GM12878 (cell line): Measurements from ENCODE around the gene SNRNP25. TPM values are rescaled to one million over a fixed set of nuclear protein-coding genes. Genes with fewer than 3 reads are reported as not detected.

Experiments
- ATAC-seq: fragments of 200-7000 bp; cut with Tn5 transposase; 3 replicates; pipeline ENCODE4 v1.9.1; 2020; ENCODE audit warnings: mild to moderate bottlenecking, moderate library complexity
- BruUV-seq: library from RNA; stranded (reverse); fragments of 400-500 nt; replicated peaks from 2 replicates; lab custom pipeline; 2021; lab: Mats Ljungman, UMichigan
- CTCF ChIA-PET: fragments of 300-600 bp; sonication (Branson Sonifier 250); formaldehyde crosslinking; extraction: SDS; loops from one replicate; lab custom pipeline; 2021; ENCODE audit warnings: inconsistent platforms; lab: Yijun Ruan, JAX
- POLR2A ChIA-PET: fragments of 350-600 bp; formaldehyde crosslinking; extraction: SDS; loops from one replicate; lab custom pipeline; 2021; ENCODE audit warnings: inconsistent platforms; lab: Charles Lee
- RAD21 ChIA-PET: fragments of 300-600 bp; sonication (Branson Sonifier 250); formaldehyde crosslinking; loops from one replicate; lab custom pipeline; 2023; ENCODE audit warnings: antibody characterized with exemption; ENCODE audit not compliant: unreplicated experiment; lab: Charles Lee
- SMC1A ChIA-PET: fragments of 300-600 bp; sonication (Branson Sonifier 250); formaldehyde crosslinking; loops from one replicate; lab custom pipeline; 2023; ENCODE audit not compliant: unreplicated experiment, uncharacterized antibody; lab: Charles Lee
- DNase-seq: peaks from one replicate; pipeline ENCODE4 v3.0.0-alpha.2; 2011; ENCODE audit warnings: low read depth, low spot score
- FAIRE-seq: peaks from 3 replicates; lab custom pipeline; 2011; peaks lifted over from hg19 to GRCh38; lab: Jason Lieb, UNC
- H2AFZ ChIP-seq: 2 replicates; pipeline ENCODE4 v1.6.0; 2011; ENCODE audit warnings: low read depth, low read length, control low read depth; ENCODE audit not compliant: control insufficient read depth
- H3K27ac ChIP-seq: 2 replicates; pipeline ENCODE4 v1.5.1; 2011; ENCODE audit warnings: control low read depth; ENCODE audit not compliant: control insufficient read depth, insufficient read depth
- H3K27me3 ChIP-seq, 2 experiments: replicated peaks in 1 of 2; 2 replicates each; pipeline versions ENCODE4 v1.6.0 to v1.6.1; 2011; ENCODE audit warnings: low read length in 1 of 2; ENCODE audit not compliant: control insufficient read depth in 2 of 2, insufficient read depth in 2 of 2
- H3K36me3 ChIP-seq, 2 experiments: 2 replicates each; pipeline ENCODE4 v1.5.1; 2011; ENCODE audit warnings: low read length in 1 of 2; ENCODE audit not compliant: control insufficient read depth in 2 of 2, insufficient read depth in 2 of 2
- H3K4me1 ChIP-seq: 2 replicates; pipeline ENCODE4 v1.6.1; 2011; ENCODE audit warnings: mild to moderate bottlenecking, low read length, moderate library complexity, mixed read lengths; ENCODE audit not compliant: control insufficient read depth, insufficient read depth
- H3K4me2 ChIP-seq: 2 replicates; pipeline ENCODE4 v1.6.0; 2011; ENCODE audit warnings: control low read depth; ENCODE audit not compliant: control insufficient read depth, insufficient read depth
- H3K4me3 ChIP-seq: fragments of 200-600 bp; sonication (generic); 2 replicates; pipeline ENCODE4 v1.5.1; 2016
- H3K79me2 ChIP-seq: 2 replicates; pipeline ENCODE4 v1.6.0; 2011; ENCODE audit warnings: low read length; ENCODE audit not compliant: control insufficient read depth, insufficient read depth
- H3K9ac ChIP-seq: 2 replicates; pipeline ENCODE4 v1.8.0; 2011; ENCODE audit warnings: low read length, control low read depth, mixed read lengths; ENCODE audit not compliant: control insufficient read depth, insufficient read depth
- H3K9me3 ChIP-seq: replicated peaks from 3 replicates; pipeline ENCODE4 v1.5.1; 2011; ENCODE audit warnings: mild to moderate bottlenecking, low read length; ENCODE audit not compliant: control insufficient read depth, insufficient read depth
- H4K20me1 ChIP-seq: 2 replicates; pipeline ENCODE4 v1.6.0; 2011; ENCODE audit not compliant: control insufficient read depth, insufficient read depth
- ATF7 ChIP-seq: fragments of 450-650 bp; IDR thresholded peaks from 2 replicates; pipeline ENCODE4 v1.6.1; 2016; ENCODE audit warnings: low read depth, mild to moderate bottlenecking
- EGR1 ChIP-seq, 2 experiments: IDR thresholded peaks; 1 replicate in 1 of 2; 2 replicates in 1 of 2; pipeline ENCODE4 v1.6.1; 2011 to 2012; ENCODE audit warnings: low read depth in 2 of 2, low read length in 2 of 2, borderline replicate concordance in 1 of 2, mild to moderate bottlenecking in 1 of 2, moderate library complexity in 1 of 2
- IKZF2 ChIP-seq, 2 experiments: fragments of 450-650 bp; IDR thresholded peaks; 2 replicates each; pipeline ENCODE4 v1.6.1; 2017; ENCODE audit warnings: mild to moderate bottlenecking in 2 of 2, moderate library complexity in 2 of 2
- SREBF1 ChIP-seq: IDR thresholded peaks from 2 replicates; pipeline ENCODE4 v1.6.1; 2012; ENCODE audit warnings: mild to moderate bottlenecking, low read length
- TAF1 ChIP-seq: IDR thresholded peaks from 2 replicates; pipeline ENCODE4 v1.6.1; 2011; ENCODE audit warnings: mild to moderate bottlenecking, low read depth, low read length, borderline replicate concordance
- TCF7 ChIP-seq: IDR thresholded peaks from 2 replicates; pipeline ENCODE4 v1.6.1; 2014; ENCODE audit warnings: antibody characterized with exemption, borderline replicate concordance
- USF2 ChIP-seq: IDR thresholded peaks from 2 replicates; pipeline ENCODE4 v1.6.1; 2011; ENCODE audit warnings: low read depth, low read length, improper control_type of control experiment, borderline replicate concordance
- YY1 ChIP-seq: IDR thresholded peaks from 2 replicates; pipeline ENCODE4 v1.6.1; 2011; ENCODE audit warnings: low read depth, mild to moderate bottlenecking, low read length
- ZBTB33 ChIP-seq: fragments of 450-650 bp; IDR thresholded peaks from 2 replicates; pipeline ENCODE4 v1.6.1; 2017; ENCODE audit warnings: mild to moderate bottlenecking
- ZBTB4 ChIP-seq: fragments of 450-650 bp; formaldehyde crosslinking; IDR thresholded peaks from 2 replicates; pipeline ENCODE4 v1.4.0; 2022; ENCODE audit warnings: mild to moderate bottlenecking, moderate library complexity
- ZSCAN29 ChIP-seq: fragments of 450-650 bp; IDR thresholded peaks from 2 replicates; pipeline ENCODE4 v1.6.1; 2017; ENCODE audit warnings: mild to moderate bottlenecking, moderate library complexity
- WGBS: methylation state at CpG from one replicate; pipeline ENCODE4 v1.1.6; 2016; ENCODE audit warnings: low lambda C conversion rate; ENCODE audit not compliant: insufficient replicate concordance, insufficient coverage; ENCODE audit errors: missing lambda C conversion rate; 5-methylcytosine and 5-hydroxymethylcytosine counted together
- in situ Hi-C: fragments of 300-500 bp; cut with MboI; formaldehyde crosslinking; loops from 9 replicates; pipeline ENCODE4 v1.14.3; 2018; ENCODE audit warnings: mixed read lengths
- intact Hi-C: fragments of 100-400 bp; cut with micrococcal nuclease; formaldehyde crosslinking; loops from one replicate; pipeline ENCODE4 v1.14.2; 2022; ENCODE audit not compliant: unreplicated experiment
- polyA plus RNA-seq, 11 experiments: library from polyadenylated mRNA; depleted of rRNA in 4 of 11; unstranded in 6 of 11; stranded (reverse) in 5 of 11; fragments of >200 nt; fragmentation: Nextera tagmentation in 4 of 11; fragmentation: Illumina TruSeq in 1 of 11; extraction: Ambion mirVana in 4 of 11; extraction: Trizol in 1 of 11; gene quantifications; 1 replicate in 1 of 11; 2 replicates in 10 of 11; pipeline versions ENCODE4 v1.2.1 to v1.2.3, GENCODE V29; 2011 to 2016; ENCODE audit warnings: inconsistent platforms in 2 of 11, missing spikeins in 2 of 11, low read depth in 1 of 11
- total RNA-seq, 4 experiments: library from RNA; depleted of rRNA in 3 of 4; stranded (reverse); fragments of >200 nt in 3 of 4; fragmentation: Illumina TruSeq in 1 of 4; extraction: Trizol in 1 of 4; gene quantifications; 2 replicates each; pipeline versions ENCODE4 v1.2.1 to v1.2.3, GENCODE V29; 2013 to 2021
- TF ChIP-seq, protein P1 (sequence below): fragments of 450-650 bp; IDR thresholded peaks from 2 replicates; pipeline ENCODE4 v1.6.1; 2017; ENCODE audit warnings: borderline replicate concordance

Gene SNRNP25
- total and polyA plus RNA-seq, 10 of the 15 experiments (the other 5 are each of a cell fraction or from before 2014, with no cell fraction given), result 40.9 to 138 (median 67.2) TPM

DNA sequence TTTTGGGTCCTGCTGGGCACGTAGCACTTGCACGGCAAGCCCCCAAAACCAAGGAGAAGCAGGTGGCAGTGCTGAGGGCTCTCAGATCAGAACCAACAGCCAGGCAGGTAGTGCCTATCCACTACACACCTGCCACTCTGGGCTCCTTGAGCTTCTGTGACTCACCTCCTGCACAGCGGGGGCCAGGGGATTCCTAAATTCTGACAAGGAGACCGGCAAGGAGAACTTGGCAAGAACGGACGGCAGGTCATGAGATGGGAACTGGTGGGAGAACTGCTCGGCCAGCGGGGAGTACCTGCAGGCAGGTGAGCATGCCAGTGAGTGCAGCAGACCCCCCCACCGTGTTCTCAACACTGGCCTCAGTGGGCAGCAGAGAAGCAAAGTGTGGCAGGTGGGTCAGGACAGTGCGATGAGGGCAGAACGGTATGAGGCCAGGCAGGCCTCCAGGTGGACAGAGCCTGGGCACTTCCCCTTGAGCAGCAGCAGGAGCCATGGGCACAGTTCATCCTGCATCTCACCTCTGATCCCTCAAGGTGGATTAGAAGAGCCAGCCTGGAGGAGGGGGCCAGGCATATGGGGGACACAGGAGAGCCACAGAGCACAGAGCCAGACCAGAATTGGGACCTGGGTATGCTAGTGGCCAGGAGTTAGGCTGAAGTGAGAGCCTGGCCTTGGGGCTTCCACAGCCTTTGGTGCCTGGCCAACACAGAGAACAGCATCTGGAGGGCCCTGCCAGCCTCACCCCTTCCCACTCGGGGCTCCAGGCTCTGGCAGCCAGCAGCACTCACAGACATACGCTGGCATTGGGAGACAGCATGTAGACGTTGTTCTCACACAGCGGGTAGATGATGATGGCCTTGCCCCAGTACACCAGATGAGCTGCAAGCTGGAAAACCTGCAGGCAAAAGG lies 39.1 kb downstream of the SNRNP25 start:
- ChIA-PET POLR2A (interaction anchor here (1.0 kb wide), 1 partner anchor 16 kb away, joined by 3 read pairs; no protein-coding TSS in a partner anchor), CTCF (interaction anchor here (1.1 to 7.9 kb wide), 6 partner anchors 13 to 53 kb away, joined by 4 to 319 read pairs (median 6); partner anchors contain the start of genes MPG, POLR3K, RHBDF1 and SNRNP25)
- in situ Hi-C loops, result no loop called here
- TF ChIP-seq IKZF2 (IDR thresholded peaks at IDR 0.05) (no peak), ZBTB33 (no peak), TCF7 (no peak), ZSCAN29 (no peak), SREBF1 (no peak), EGR1 (IDR thresholded peaks at IDR 0.05; ENCODE audit: borderline replicate concordance in 1 of 2, low read depth in 2 of 2, low read length in 2 of 2) (no peak), ATF7 (no peak), USF2 (no peak), TAF1 (no peak), YY1 (no peak), ZBTB4 (no peak)
- TF ChIP-seq, protein P1, sequence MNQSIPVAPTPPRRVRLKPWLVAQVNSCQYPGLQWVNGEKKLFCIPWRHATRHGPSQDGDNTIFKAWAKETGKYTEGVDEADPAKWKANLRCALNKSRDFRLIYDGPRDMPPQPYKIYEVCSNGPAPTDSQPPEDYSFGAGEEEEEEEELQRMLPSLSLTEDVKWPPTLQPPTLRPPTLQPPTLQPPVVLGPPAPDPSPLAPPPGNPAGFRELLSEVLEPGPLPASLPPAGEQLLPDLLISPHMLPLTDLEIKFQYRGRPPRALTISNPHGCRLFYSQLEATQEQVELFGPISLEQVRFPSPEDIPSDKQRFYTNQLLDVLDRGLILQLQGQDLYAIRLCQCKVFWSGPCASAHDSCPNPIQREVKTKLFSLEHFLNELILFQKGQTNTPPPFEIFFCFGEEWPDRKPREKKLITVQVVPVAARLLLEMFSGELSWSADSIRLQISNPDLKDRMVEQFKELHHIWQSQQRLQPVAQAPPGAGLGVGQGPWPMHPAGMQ, result no peak

More for the DNA sequence above, 39.1 kb downstream of the SNRNP25 start:
- H4K20me1 ChIP-seq, result no peaks in the 10 kb centered on the region
- no peak for DNase-seq
- H2AFZ ChIP-seq, result no peak overlapping the region
- no peaks in the 10 kb centered on the region for H3K4me1 ChIP-seq
- intact Hi-C loops, result no loop called here
- no peak for FAIRE-seq
- ChIA-PET RAD21 (interaction anchor here (1.5 to 6.5 kb wide), 2 partner anchors 27 kb away, joined by 6 to 132 read pairs; no protein-coding TSS in a partner anchor), SMC1A (interaction anchor here (1.1 to 5.7 kb wide), 2 partner anchors 17 to 27 kb away, joined by 3 to 77 read pairs; no protein-coding TSS in a partner anchor)
- no peaks in the 10 kb centered on the region for H3K79me2 ChIP-seq
- H3K9ac ChIP-seq, result no peak overlapping the region
- H3K36me3 ChIP-seq, result peaks cover 6 to 10% of the 10 kb centered on the region in 2 experiments; a peak in 3 of 4 replicates
- H3K9me3 ChIP-seq, result no peaks in the 10 kb centered on the region
- ATAC-seq, result no peak
- BruUV-seq, result no TSS peak
- no peak overlapping the region for H3K4me3 ChIP-seq
- WGBS, result 89% methylated on average over 15 of the region's 15 CpGs
- no peaks in the 10 kb centered on the region for H3K27me3 ChIP-seq
- no peak overlapping the region for H3K27ac ChIP-seq
- H3K4me2 ChIP-seq, result no peak overlapping the region
